ENCODE measurements around the gene IMMP2L.

The IMMP2L gene

DNA sequence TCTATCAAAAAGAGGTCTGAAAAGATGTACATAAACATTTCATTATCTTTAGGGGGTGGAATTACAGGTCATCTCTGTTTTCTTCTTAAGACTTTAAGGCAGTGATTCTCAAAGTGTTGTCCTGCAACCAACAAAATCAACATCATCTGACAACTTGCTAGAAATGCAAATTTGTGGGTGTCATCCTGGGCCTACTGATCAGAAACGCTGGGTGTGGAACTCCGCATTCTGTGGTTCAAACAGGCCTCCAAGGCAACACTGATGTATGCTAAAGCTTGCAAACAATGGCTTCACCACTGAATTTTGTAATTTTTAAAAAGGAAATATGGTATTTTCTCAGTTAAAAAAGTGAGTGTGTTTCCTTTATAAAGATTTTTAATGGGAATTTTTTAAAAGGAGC is 873.4 kb downstream of the IMMP2L start:
- TF ChIP-seq, protein P1, sequence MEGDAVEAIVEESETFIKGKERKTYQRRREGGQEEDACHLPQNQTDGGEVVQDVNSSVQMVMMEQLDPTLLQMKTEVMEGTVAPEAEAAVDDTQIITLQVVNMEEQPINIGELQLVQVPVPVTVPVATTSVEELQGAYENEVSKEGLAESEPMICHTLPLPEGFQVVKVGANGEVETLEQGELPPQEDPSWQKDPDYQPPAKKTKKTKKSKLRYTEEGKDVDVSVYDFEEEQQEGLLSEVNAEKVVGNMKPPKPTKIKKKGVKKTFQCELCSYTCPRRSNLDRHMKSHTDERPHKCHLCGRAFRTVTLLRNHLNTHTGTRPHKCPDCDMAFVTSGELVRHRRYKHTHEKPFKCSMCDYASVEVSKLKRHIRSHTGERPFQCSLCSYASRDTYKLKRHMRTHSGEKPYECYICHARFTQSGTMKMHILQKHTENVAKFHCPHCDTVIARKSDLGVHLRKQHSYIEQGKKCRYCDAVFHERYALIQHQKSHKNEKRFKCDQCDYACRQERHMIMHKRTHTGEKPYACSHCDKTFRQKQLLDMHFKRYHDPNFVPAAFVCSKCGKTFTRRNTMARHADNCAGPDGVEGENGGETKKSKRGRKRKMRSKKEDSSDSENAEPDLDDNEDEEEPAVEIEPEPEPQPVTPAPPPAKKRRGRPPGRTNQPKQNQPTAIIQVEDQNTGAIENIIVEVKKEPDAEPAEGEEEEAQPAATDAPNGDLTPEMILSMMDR (conservative IDR thresholded peaks at IDR 0.05; ENCODE audit: control insufficient read depth, insufficient read depth, low read depth, low read length), result no peak
- no peak for DNase-seq (ENCODE audit: low read depth)
- no peak overlapping the region for H3K4me3 ChIP-seq (ENCODE audit: control insufficient read depth, low read depth, low read length)

DNA sequence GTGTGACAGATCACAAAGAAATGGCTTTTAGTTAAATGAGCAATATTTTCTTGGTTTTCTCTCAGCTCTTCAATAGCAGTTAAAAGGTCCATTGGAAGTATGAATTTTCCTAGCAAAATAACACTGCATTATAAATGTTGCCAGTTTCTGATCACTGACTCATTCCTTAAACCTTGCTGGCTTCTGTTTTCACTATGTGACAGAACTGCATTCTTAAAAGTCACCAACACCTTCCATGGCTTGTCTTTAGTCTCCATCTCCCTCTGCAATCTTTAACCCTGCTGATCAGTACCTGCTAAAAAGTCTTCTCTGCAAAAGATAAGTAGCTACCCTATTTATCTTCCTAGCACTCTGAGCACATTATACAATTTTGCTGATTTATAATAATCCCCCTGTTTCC is 876.4 kb downstream of the IMMP2L start:
- no peak overlapping the region for H3K4me3 ChIP-seq (ENCODE audit: control insufficient read depth, low read depth, low read length)
- TF ChIP-seq, protein P1 (conservative IDR thresholded peaks at IDR 0.05; ENCODE audit: control insufficient read depth, insufficient read depth, low read depth, low read length), result no peak
- no peak for DNase-seq (ENCODE audit: low read depth)

DNA sequence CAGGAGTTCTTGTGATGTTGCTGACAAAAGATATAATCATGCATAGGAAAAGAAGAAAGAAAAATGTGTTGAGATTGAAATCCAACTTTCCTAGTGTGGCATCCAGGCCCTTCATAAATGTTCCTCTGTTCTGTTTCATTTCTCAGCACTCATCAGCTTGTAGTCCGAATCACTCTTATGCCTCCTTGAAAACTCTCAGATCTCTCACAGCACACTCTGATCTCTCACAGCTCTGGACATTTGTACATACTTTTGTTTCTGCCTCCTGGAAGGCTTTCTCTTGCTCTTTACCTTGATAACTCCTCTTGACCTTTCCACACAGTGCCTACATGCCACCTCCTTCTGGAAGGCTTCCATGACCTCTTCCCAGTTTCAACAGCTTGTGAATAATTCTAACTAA is 880.4 kb downstream of the IMMP2L start:
- no peak overlapping the region for H3K4me3 ChIP-seq (ENCODE audit: control insufficient read depth, low read depth, low read length)
- no peak for DNase-seq (ENCODE audit: low read depth)
- TF ChIP-seq, protein P1 (conservative IDR thresholded peaks at IDR 0.05; ENCODE audit: control insufficient read depth, insufficient read depth, low read depth, low read length), result no peak

DNA sequence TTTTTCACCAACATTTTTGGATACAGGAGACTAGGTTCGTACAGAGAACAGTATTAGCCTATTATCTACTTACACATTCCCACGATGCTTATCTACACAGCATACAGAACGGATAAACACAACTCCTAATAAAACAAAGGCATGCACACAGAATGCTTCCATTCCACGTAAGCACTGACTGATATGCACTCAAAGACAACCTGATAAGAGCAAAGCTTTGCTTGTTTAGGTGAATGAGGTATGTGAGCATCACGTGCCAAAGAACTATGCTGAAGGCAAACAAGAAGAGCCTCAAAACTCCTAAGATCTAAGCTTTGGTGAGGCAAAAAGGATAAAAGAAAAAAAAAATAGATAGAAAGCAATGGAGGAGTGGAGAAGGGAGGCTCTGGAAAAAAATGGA is 884.9 kb downstream of the IMMP2L start:
- H3K4me3 ChIP-seq (ENCODE audit: control insufficient read depth, low read depth, low read length), result no peak overlapping the region
- no peak for DNase-seq (ENCODE audit: low read depth)
- TF ChIP-seq, protein P1 (conservative IDR thresholded peaks at IDR 0.05; ENCODE audit: control insufficient read depth, insufficient read depth, low read depth, low read length), result no peak

DNA sequence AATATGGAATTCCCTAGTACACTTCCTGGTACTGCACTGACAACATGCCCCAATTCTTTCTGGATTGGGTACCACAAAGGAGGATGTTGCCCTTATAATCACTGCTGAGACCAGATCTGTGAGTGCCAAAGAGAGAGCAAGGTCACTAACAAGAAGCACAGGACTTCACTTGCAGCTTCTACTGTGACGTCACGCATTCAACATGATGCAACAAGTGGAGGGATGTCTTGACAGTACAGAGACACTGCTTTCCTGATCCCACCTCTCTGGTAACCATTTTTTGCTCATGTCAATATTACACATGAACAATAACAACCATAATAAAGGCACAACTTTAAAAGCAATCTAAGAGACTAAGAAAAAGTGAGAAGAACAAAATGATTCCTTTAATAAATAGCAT is 885.5 kb downstream of the IMMP2L start:
- DNase-seq (ENCODE audit: low read depth), result no peak
- TF ChIP-seq, protein P1 (conservative IDR thresholded peaks at IDR 0.05; ENCODE audit: control insufficient read depth, insufficient read depth, low read depth, low read length), result no peak
- no peak overlapping the region for H3K4me3 ChIP-seq (ENCODE audit: control insufficient read depth, low read depth, low read length)

DNA sequence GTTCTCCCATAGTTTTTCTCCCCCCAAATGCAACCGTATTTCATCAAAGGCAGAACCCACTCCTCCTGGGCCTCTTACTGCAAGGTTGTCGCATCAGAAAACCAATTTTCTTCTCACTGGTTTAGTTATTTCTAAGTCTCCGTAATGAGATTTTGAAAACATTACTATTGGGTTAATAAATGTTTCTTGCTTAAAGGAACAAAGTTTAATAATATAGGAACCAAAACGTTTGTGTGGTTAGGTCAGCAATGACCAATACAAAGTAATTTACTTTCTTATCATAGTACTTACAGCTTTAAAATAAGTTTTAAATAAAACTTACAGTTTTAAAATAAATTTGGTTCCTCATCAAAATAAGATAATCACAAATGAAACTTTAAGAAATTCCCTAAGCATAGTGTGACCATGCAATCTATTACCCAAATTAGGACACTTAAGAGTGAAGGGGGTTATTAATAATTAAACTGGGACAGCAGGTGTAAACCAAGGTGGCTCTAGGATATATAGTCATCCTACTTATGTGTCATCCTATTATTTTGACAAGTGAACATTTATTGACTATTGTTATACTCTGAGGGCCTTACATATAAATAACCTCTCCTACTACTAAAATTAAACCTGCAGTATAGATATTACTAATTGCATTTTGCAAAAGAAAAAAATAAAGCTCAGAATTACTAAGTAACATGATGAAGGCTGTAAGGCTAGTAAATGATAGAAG is 886.7 kb downstream of the IMMP2L start:
- DNase-seq (ENCODE audit: low read depth), result no peak
- no peak overlapping the region for H3K4me3 ChIP-seq (ENCODE audit: control insufficient read depth, low read depth, low read length)
- TF ChIP-seq, protein P1 (conservative IDR thresholded peaks at IDR 0.05; ENCODE audit: control insufficient read depth, insufficient read depth, low read depth, low read length), result no peak
